Erythroblast (primary cell): Measurements from ENCODE around the gene CCSER2.

Experiments used
- GATA1 ChIP-seq: IDR thresholded peaks from 2 replicates; pipeline ENCODE4 v1.6.1; 2011; ENCODE audit warnings: low read depth, mild to moderate bottlenecking, control low read depth, low read length, moderate library complexity
- POLR2A ChIP-seq: IDR thresholded peaks from 2 replicates; pipeline ENCODE4 v1.6.1; 2011; ENCODE audit warnings: mild to moderate bottlenecking, low read length

GRCh38 chr10:84453303-84453702, 124.9 kb downstream of the CCSER2 start:
- TF ChIP-seq POLR2A, result no peak
- TF ChIP-seq GATA1, result no peak
